ENCODE data around the gene NFATC2.
A peak's percentile ranks its signal among the peaks of the same experiment; 100 is the strongest.

Gene NFATC2

GRCh38 chr20:51374961-51375360 is 167.6 kb downstream of the NFATC2 start:
- DNase-seq (ENCODE audit: low read depth): no peak

- DNase-seq (ENCODE audit: low read depth): no peak
Observed at GRCh38 chr20:51374456-51374830, 168.1 kb downstream of the NFATC2 start.

- no peak for DNase-seq (ENCODE audit: low read depth)
Observed at GRCh38 chr20:51373713-51374455, 168.6 kb downstream of the NFATC2 start.

- DNase-seq (ENCODE audit: low read depth): no peak
Observed at GRCh38 chr20:51372966-51373365, 169.6 kb downstream of the NFATC2 start.

- peak; percentile 25 for DNase-seq (ENCODE audit: low read depth)
Observed at GRCh38 chr20:51372176-51372803, 170.2 kb downstream of the NFATC2 start.

GRCh38 chr20:51371720-51372119 is 170.8 kb downstream of the NFATC2 start:
- DNase-seq (ENCODE audit: low read depth): no peak

GRCh38 chr20:51369503-51369902 is 173.0 kb downstream of the NFATC2 start:
- no peak for DNase-seq (ENCODE audit: low read depth)

- no peak for DNase-seq (ENCODE audit: low read depth)
Observed at GRCh38 chr20:51368461-51369211, 173.9 kb downstream of the NFATC2 start.

GRCh38 chr20:51366155-51366886 is 176.2 kb downstream of the NFATC2 start:
- DNase-seq (ENCODE audit: low read depth): no peak

- no peak for DNase-seq (ENCODE audit: low read depth)
Observed at GRCh38 chr20:51365670-51366069, 176.8 kb downstream of the NFATC2 start.

GRCh38 chr20:51363813-51364212 is 178.7 kb downstream of the NFATC2 start:
- no peak for DNase-seq (ENCODE audit: low read depth)

- DNase-seq (ENCODE audit: low read depth): no peak
Observed at GRCh38 chr20:51363378-51363777, 179.1 kb downstream of the NFATC2 start.

- DNase-seq (ENCODE audit: low read depth): no peak
Observed at GRCh38 chr20:51362254-51362653, 180.3 kb downstream of the NFATC2 start.

- no peak for DNase-seq (ENCODE audit: low read depth)
Observed at GRCh38 chr20:51361258-51361657, 181.3 kb downstream of the NFATC2 start.

GRCh38 chr20:51360451-51361201 is 181.9 kb downstream of the NFATC2 start:
- DNase-seq (ENCODE audit: low read depth): no peak

GRCh38 chr20:51359947-51360346 is 182.6 kb downstream of the NFATC2 start:
- DNase-seq (ENCODE audit: low read depth): no peak

GRCh38 chr20:51359401-51359800 is 183.1 kb downstream of the NFATC2 start:
- DNase-seq (ENCODE audit: low read depth): no peak

GRCh38 chr20:51358032-51358724 is 184.3 kb downstream of the NFATC2 start:
- DNase-seq (ENCODE audit: low read depth): no peak

GRCh38 chr20:51357543-51357942 is 185.0 kb downstream of the NFATC2 start:
- no peak for DNase-seq (ENCODE audit: low read depth)

- DNase-seq (ENCODE audit: low read depth): no peak
Observed at GRCh38 chr20:51356871-51357270, 185.6 kb downstream of the NFATC2 start.

GRCh38 chr20:51354769-51355319 is 187.7 kb downstream of the NFATC2 start:
- DNase-seq (ENCODE audit: low read depth): no peak
